Measurements from ENCODE around the gene ZFPM1.

Gene ZFPM1

DNA sequence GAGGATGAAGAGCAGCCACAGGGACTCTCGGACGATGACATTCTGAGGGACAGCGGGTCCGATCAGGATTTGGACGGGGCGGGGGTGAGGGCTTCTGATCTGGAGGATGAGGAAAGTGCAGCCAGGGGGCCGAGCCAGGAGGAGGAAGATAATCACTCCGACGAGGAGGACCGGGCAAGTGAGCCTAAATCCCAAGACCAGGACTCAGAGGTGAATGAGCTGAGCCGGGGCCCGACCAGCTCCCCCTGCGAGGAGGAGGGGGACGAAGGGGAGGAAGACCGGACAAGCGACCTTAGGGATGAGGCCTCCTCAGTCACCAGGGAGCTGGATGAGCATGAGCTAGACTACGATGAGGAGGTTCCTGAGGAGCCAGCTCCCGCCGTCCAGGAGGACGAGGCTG, 124.1 kb downstream of the ZFPM1 start:
- DNase-seq = no peak

DNA sequence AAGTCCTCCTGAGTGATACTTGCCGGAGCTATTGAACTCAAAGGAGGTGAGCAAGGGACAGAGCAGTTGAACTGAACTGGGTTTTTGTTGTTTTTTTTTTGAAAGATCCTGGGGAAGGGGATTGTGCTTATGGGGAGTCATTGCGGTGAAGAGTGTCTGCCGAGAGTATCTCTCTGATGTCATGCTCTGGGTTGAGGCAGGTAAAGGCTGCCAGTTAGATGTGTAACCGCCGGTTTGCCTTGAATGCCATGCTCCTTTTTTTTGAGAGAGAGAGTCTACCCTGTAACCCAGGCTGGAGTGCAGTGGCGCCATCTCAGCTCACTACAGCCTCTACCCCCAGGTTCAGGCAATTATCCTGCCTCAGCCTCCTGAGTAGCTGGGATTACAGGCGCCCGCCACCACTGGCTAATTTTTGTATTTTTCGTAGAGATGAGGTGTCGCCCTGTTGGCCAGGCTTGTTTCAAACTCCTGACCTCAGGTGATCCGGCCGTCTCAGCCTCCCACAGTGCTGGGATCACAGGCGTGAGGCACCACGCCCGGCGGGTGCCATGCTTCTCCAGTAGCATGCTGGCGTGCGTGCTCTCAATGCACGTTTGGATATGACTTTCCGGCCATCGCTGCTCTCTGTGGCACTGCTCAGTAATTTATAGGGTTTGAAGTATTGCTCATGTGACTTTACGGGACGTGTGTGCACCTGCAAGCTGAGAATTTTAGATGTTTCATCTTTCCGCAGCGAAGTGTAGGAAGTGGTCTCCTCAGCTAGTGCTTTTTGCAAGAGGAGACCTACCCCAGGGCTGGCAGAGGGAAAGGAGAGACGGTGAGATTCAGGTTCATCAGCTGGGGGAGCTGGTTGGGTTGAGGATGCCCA, 125.6 kb downstream of the ZFPM1 start:
- DNase-seq = no peak

DNA sequence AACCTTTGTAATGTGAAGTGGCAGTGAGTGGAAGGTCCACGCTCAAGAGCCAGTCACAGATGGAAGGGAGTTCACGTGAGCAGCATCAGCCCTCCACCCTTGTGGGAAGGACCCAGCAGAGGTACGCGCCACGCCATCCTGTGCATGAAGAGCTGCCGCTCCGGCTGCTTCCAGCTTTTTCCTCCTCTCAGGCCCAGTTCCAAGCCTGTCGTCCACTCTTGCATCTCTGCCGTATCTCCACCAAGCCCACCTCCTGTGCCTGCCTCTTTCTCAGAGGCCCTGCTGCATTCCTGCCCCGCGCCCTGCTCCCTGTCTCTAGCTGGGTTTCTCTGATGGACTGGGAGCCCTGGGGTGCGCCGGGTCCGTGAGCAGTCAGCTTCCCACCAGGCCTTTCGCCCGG, 127.3 kb downstream of the ZFPM1 start:
- no peak for DNase-seq

DNA sequence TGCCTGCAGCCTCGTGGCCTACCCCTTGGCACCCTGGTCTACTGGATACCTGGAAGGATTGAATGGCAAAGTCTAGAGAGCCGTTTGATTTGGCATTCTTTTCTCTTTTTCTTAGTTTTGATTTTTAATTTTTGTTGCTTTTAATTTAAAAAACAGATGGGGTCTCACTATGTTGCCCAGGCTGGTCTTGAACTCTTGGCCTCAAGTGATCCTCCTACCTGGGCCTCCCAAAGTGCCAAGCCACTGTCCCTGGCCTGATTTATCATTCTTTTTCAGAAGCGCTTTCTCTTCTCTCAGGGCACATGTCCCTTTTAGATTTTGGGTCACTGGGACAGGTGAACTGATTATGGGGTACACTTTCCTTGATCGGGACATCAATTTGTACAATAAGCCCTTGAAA, 128.0 kb downstream of the ZFPM1 start:
- no peak for DNase-seq

DNA sequence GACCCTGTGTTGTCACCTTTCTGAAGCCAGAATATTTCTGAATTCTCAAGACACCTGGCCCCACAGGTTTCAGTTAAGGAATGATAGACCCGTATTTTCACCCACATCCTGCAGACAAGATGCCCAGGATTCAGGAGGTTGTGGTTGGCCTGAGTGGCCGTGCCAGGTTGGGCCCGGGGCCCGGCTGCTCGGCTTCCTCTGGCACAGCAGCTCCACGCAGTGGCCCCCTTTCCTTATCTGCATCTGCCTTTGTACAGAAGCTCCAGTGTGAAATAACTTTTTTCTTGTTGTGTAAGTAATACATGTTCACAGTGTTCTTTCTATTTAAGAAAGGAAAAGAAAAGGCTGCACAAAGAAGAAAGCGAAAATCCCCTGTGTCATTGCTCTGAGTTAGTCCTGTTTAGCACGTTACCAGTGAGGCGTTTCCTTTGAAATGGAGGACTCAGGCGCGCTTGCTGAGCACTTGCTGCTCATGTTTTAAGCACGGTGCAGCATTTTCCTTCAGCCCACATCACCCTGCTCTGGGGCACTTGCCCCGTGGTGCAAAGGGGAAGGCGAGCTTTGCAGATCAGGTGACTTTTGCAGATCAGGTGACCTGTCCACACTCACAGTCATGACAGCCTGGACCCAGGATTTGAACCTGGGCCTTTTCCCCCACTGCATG, 130.0 kb downstream of the ZFPM1 start:
- DNase-seq = no peak

GRCh38 chr16:88584676-88585075, 131.6 kb downstream of the ZFPM1 start:
- DNase-seq = no peak

GRCh38 chr16:88585269-88585668, 132.2 kb downstream of the ZFPM1 start:
- DNase-seq = no peak

DNA sequence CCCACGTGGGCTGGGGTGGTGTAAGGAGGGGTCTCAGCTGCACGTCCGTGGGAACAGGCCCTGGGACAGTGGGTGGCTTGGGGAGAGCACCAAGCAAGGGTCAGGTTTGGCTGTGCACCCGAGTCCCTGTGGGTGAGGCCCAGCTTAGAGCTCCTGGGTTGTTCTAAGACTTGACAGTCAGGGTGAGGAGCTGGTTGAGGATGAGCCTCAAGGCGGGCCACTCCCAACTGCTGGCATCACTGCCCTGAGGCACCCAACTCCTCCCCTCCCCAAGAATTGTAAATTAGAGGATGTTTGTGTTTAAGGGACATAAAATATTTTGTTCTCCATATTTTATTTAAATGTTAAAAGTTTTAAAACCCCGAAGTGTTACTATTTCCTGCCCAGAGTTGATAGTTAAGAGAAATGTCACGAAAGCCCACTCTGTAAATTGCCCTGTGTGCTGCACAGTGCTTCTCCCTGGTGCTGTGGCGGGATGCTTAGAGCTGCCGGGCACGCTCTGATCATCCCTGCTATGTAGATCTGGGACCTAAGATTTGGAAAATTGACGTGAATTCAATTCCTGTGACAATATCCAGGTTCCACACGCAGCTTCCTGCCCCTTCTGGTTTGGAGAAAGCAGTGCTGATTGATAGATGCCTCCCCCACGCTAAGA, 133.0 kb downstream of the ZFPM1 start:
- DNase-seq = no peak
